Testis (tissue), 3 donors: ENCODE results near the gene ARF5. TPM values are rescaled to one million over a fixed set of nuclear protein-coding genes. Genes with fewer than 3 reads are reported as not detected.

ENCODE experiments used
- DNase-seq: peaks from one replicate; pipeline ENCODE4 v3.0.0-alpha.2; 2019
- H3K27ac ChIP-seq, 2 donors: fragments of 200-600 bp; sonication (generic); one replicate each; pipeline ENCODE4 v1.5.1; 2019
- H3K27me3 ChIP-seq: fragments of 200-600 bp; sonication (generic); one replicate; pipeline ENCODE4 v1.5.1; 2019
- H3K36me3 ChIP-seq: fragments of 200-600 bp; sonication (generic); one replicate; pipeline ENCODE4 v1.5.1; 2017; ENCODE audit warnings: low read depth; ENCODE audit errors: missing control alignments
- H3K4me1 ChIP-seq: fragments of 200-600 bp; sonication (generic); one replicate; pipeline ENCODE4 v1.5.1; 2019
- H3K4me3 ChIP-seq, 2 donors: fragments of 200-600 bp; sonication (generic); one replicate each; pipeline ENCODE4 v1.5.1; 2017 to 2019
- H3K9me3 ChIP-seq: fragments of 200-600 bp; sonication (generic); one replicate; pipeline ENCODE4 v1.5.1; 2017
- CTCF ChIP-seq, 3 experiments: fragments of 450-650 bp in 2 of 3; fragments of 200-600 bp in 1 of 3; sonication (generic) in 1 of 3; IDR thresholded peaks; one replicate each; pipeline ENCODE4 v1.5.1; 2016 to 2019; ENCODE audit warnings: antibody characterized with exemption in 3 of 3, mild to moderate bottlenecking in 2 of 3, moderate library complexity in 1 of 3
- POLR2A ChIP-seq: fragments of 450-650 bp; IDR thresholded peaks from one replicate; pipeline ENCODE4 v1.6.1; 2017; ENCODE audit warnings: antibody characterized with exemption, mild to moderate bottlenecking, moderate library complexity
- WGBS, 2 donors: methylation state at CpG; one replicate each; pipeline ENCODE4 v1.1.5; 2018; 5-methylcytosine and 5-hydroxymethylcytosine counted together
- intact Hi-C: fragments of 100-400 bp; cut with DNase I; formaldehyde crosslinking; loops from one replicate; pipeline ENCODE4 v1.15.1; 2023; ENCODE audit warnings: low total_unique reads
- polyA plus RNA-seq: library from polyadenylated mRNA; stranded (reverse); fragments of 350-450 nt; fragmentation: Illumina TruSeq; extraction: RNeasy Lipid Tissue Mini Kit (QIAGEN cat#74804); gene quantifications from one replicate; pipeline ENCODE4 v1.2.3, GENCODE V29; 2014; ENCODE audit warnings: low read depth, low replicate concordance; ENCODE audit not compliant: insufficient read depth
- total RNA-seq, 2 donors: library from RNA; depleted of rRNA; stranded (reverse); fragments of >200 nt; gene quantifications; one replicate each; pipeline ENCODE4 v1.2.3, GENCODE V29; 2016

ARF5 gene
- total and polyA plus RNA-seq, 3 donors from 2014 or later, result 161 to 190 (median 171) TPM

- no peaks in the 10 kb centered on the region for H3K9me3 ChIP-seq
- H3K27me3 ChIP-seq, result no peaks in the 10 kb centered on the region
- intact Hi-C loops, result no loop called here
- no peak overlapping the region for H3K4me3 ChIP-seq
- TF ChIP-seq CTCF (IDR thresholded peaks at IDR 0.05), result no peak
- TF ChIP-seq POLR2A, result no peak
- H3K36me3 ChIP-seq, result no peaks in the 10 kb centered on the region
- no peak for DNase-seq
- H3K4me1 ChIP-seq, result no peaks in the 10 kb centered on the region
- H3K27ac ChIP-seq, result no peak overlapping the region
Measured at GRCh38 chr7:127625331-127625730, 37.1 kb downstream of the ARF5 start.

GRCh38 chr7:127628445-127628844 lies 40.2 kb downstream of the ARF5 start:
- intact Hi-C loops, result no loop called here
- Histone ChIP-seq H3K9me3 (no peaks in the 10 kb centered on the region), H3K4me3 (no peak overlapping the region), H3K36me3 (no peaks in the 10 kb centered on the region), H3K27me3 (no peaks in the 10 kb centered on the region), H3K4me1 (no peaks in the 10 kb centered on the region), H3K27ac (no peak overlapping the region)
- TF ChIP-seq POLR2A (no peak), CTCF (IDR thresholded peaks at IDR 0.05) (no peak)
- no peak for DNase-seq
- 56 to 66% methylated on average over 3 of the region's 3 CpGs for WGBS, 2 donors

- peak; percentile 63 for DNase-seq
- WGBS, 2 donors, result 33 to 55% methylated on average over 5 of the region's 5 CpGs
- H3K4me3 ChIP-seq, result no peak overlapping the region
- H3K4me1 ChIP-seq, result no peaks in the 10 kb centered on the region
- no peak for TF ChIP-seq POLR2A
- TF ChIP-seq CTCF (IDR thresholded peaks at IDR 0.05), result peak in 1 of 3 experiments; percentile 35
- no peaks in the 10 kb centered on the region for H3K9me3 ChIP-seq
- H3K27ac ChIP-seq, result no peak overlapping the region
- H3K27me3 ChIP-seq, result no peaks in the 10 kb centered on the region
- intact Hi-C loops, result no loop called here
- H3K36me3 ChIP-seq, result no peaks in the 10 kb centered on the region
Measured at GRCh38 chr7:127629268-127629854, 41.1 kb downstream of the ARF5 start.

GRCh38 chr7:127632276-127632910 lies 44.2 kb downstream of the ARF5 start:
- Histone ChIP-seq H3K4me3 (no peak overlapping the region), H3K36me3 (no peaks in the 10 kb centered on the region), H3K27me3 (no peaks in the 10 kb centered on the region), H3K4me1 (no peaks in the 10 kb centered on the region), H3K9me3 (no peaks in the 10 kb centered on the region), H3K27ac (no peak overlapping the region)
- TF ChIP-seq CTCF (IDR thresholded peaks at IDR 0.05), result no peak
- no peak for TF ChIP-seq POLR2A
- DNase-seq, result no peak
- intact Hi-C loops, result no loop called here
- WGBS, 2 donors, result 77 to 89% methylated on average over 7 of the region's 7 CpGs
